C4-2B (cell line): ENCODE data around the gene WWP2.

ENCODE experiments used
- ZFX ChIP-seq: fragments of 450-650 bp; IDR thresholded peaks from 2 replicates; pipeline ENCODE4 v1.6.1; 2017
- TF ChIP-seq, protein P1 (sequence below): fragments of 450-650 bp; conservative IDR thresholded peaks from 2 replicates; pipeline ENCODE4 v1.5.1; 2017; ENCODE audit warnings: mild to moderate bottlenecking

DNA sequence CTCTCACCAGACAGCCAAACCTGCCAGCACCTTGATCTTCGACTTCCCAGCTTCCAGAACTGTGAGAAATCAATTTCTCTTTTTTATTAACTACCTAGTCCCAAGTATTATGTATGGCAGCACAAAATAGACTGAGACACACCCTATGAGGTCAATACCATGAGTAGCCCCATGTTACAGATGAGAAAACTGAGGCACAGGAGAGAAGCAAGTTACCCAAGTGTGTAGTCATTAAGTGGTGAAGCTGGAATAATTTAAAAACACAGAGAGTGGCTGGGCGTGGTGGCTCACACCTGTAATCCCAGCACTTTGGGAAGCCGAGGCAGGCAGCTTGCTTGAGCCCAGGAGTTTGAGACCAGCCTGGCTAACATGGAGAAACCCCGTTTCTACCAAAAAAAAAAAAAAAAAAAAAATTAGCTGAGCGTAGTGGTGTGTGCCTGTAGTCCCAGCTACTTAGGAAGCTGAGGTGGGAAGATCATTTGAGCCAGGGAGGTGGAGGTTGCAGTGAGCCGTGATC, 40.6 kb upstream of the WWP2 start:
- TF ChIP-seq, protein P1, sequence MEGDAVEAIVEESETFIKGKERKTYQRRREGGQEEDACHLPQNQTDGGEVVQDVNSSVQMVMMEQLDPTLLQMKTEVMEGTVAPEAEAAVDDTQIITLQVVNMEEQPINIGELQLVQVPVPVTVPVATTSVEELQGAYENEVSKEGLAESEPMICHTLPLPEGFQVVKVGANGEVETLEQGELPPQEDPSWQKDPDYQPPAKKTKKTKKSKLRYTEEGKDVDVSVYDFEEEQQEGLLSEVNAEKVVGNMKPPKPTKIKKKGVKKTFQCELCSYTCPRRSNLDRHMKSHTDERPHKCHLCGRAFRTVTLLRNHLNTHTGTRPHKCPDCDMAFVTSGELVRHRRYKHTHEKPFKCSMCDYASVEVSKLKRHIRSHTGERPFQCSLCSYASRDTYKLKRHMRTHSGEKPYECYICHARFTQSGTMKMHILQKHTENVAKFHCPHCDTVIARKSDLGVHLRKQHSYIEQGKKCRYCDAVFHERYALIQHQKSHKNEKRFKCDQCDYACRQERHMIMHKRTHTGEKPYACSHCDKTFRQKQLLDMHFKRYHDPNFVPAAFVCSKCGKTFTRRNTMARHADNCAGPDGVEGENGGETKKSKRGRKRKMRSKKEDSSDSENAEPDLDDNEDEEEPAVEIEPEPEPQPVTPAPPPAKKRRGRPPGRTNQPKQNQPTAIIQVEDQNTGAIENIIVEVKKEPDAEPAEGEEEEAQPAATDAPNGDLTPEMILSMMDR = no peak
- no peak for TF ChIP-seq ZFX
